HCT116 (cell line): ENCODE measurements around the gene DTNBP1.

Experiments
- CBX3 ChIP-seq: IDR thresholded peaks from 2 replicates; pipeline ENCODE4 v1.6.1; 2012; ENCODE audit warnings: low read depth
- EZH2 ChIP-seq: fragments of 200-600 bp; sonication (generic); IDR thresholded peaks from 2 replicates; pipeline ENCODE4 v1.6.1; 2017; ENCODE audit warnings: antibody characterized with exemption, mixed run types
- POLR2A ChIP-seq: IDR thresholded peaks from 2 replicates; pipeline ENCODE4 v1.7.0; 2011; ENCODE audit warnings: borderline replicate concordance; ENCODE audit not compliant: insufficient read depth, insufficient read length; ENCODE audit errors: extremely low read depth
- POLR2AphosphoS5 ChIP-seq: IDR thresholded peaks from 2 replicates; pipeline ENCODE4 v1.6.1; 2011; ENCODE audit warnings: mild to moderate bottlenecking, low read depth, low read length, moderate library complexity
- RAD21 ChIP-seq: IDR thresholded peaks from 2 replicates; pipeline ENCODE4 v1.6.1; 2012; ENCODE audit warnings: low read depth, mild to moderate bottlenecking
- SIN3A ChIP-seq: IDR thresholded peaks from 2 replicates; pipeline ENCODE4 v1.6.1; 2012; ENCODE audit warnings: low read depth
- SP1 ChIP-seq: IDR thresholded peaks from 2 replicates; pipeline ENCODE4 v1.6.1; 2012; ENCODE audit warnings: low read depth
- TCF7L2 ChIP-seq: IDR thresholded peaks from 2 replicates; pipeline ENCODE4 v1.7.0; 2011; ENCODE audit warnings: borderline replicate concordance, inconsistent platforms; ENCODE audit not compliant: insufficient read depth, insufficient read length; ENCODE audit errors: extremely low read depth
- YY1 ChIP-seq: IDR thresholded peaks from 2 replicates; pipeline ENCODE4 v1.6.1; 2011; ENCODE audit warnings: low read length, low read depth, moderate library complexity, mild to moderate bottlenecking; ENCODE audit not compliant: insufficient replicate concordance; ENCODE audit errors: extremely low read depth
- ZNF274 ChIP-seq: fragments of 200-500 bp; sonication (Bioruptor generic); IDR thresholded peaks from 2 replicates; pipeline ENCODE4 v1.6.1; 2014; ENCODE audit warnings: mild to moderate bottlenecking, low read depth, low read length, inconsistent platforms
- TF ChIP-seq, protein P1 (sequence below), 3 experiments: fragments of 200-600 bp in 1 of 3; sonication (generic) in 1 of 3; IDR thresholded peaks in 2 of 3; conservative IDR thresholded peaks in 1 of 3; 2 replicates each; pipeline ENCODE4 v1.5.1; 2012 to 2017; ENCODE audit warnings: low read depth in 2 of 3, low read length in 2 of 3, antibody characterized with exemption in 1 of 3, borderline replicate concordance in 1 of 3, control low read depth in 1 of 3, mild to moderate bottlenecking in 1 of 3, mixed read lengths in 1 of 3, mixed run types in 1 of 3, moderate library complexity in 1 of 3; ENCODE audit not compliant: insufficient read depth in 1 of 3
- TF ChIP-seq, protein P2 (sequence below): IDR thresholded peaks from 2 replicates; pipeline ENCODE4 v1.6.1; 2012

DNA sequence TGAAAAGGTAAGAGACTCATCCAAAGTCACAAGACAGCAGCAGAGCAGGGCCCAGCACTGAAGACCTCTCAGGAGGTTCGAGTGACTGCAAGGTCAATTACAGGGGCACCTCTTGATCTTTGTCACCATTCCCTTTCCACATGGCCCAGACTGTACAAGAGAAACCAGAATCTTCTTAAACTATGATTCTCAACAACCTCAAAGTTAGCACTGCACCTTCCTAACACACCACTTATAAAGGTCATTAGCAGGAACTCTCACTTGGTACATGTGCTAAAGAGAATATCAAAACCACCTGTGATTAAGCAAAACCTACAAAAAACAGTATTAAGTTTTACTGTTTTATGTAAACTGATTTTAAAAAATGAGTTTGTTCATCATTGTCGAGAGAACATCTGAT lies 70.2 kb downstream of the DTNBP1 start:
- TF ChIP-seq, protein P1, sequence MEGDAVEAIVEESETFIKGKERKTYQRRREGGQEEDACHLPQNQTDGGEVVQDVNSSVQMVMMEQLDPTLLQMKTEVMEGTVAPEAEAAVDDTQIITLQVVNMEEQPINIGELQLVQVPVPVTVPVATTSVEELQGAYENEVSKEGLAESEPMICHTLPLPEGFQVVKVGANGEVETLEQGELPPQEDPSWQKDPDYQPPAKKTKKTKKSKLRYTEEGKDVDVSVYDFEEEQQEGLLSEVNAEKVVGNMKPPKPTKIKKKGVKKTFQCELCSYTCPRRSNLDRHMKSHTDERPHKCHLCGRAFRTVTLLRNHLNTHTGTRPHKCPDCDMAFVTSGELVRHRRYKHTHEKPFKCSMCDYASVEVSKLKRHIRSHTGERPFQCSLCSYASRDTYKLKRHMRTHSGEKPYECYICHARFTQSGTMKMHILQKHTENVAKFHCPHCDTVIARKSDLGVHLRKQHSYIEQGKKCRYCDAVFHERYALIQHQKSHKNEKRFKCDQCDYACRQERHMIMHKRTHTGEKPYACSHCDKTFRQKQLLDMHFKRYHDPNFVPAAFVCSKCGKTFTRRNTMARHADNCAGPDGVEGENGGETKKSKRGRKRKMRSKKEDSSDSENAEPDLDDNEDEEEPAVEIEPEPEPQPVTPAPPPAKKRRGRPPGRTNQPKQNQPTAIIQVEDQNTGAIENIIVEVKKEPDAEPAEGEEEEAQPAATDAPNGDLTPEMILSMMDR (IDR thresholded peaks at IDR 0.05 in 2 of 3, conservative IDR thresholded peaks at IDR 0.05 in 1 of 3; ENCODE audit: borderline replicate concordance in 1 of 3, insufficient read depth in 1 of 3, low read depth in 2 of 3, low read length in 2 of 3) = no peak
- TF ChIP-seq RAD21 (no peak), TCF7L2 (no peak), POLR2A (no peak), SIN3A (no peak), CBX3 (no peak), POLR2AphosphoS5 (no peak), EZH2 (no peak), YY1 (no peak), SP1 (no peak), ZNF274 (no peak)
- TF ChIP-seq, protein P2, sequence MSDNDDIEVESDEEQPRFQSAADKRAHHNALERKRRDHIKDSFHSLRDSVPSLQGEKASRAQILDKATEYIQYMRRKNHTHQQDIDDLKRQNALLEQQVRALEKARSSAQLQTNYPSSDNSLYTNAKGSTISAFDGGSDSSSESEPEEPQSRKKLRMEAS = no peak
